HCT116 (cell line): ENCODE results near the gene TRUB1. TPM values are rescaled to one million over a fixed set of nuclear protein-coding genes. Genes with fewer than 3 reads are reported as not detected.

Experiments
- ATAC-seq: fragments of 200-7000 bp; cut with Tn5 transposase; 2 replicates; pipeline ENCODE4 v1.9.1; 2020; ENCODE audit warnings: mild to moderate bottlenecking, moderate library complexity
- BruUV-seq: library from RNA; stranded (reverse); fragments of 400-500 nt; replicated peaks from 2 replicates; lab custom pipeline; 2021; lab: Mats Ljungman, UMichigan
- CTCF ChIA-PET: fragments of 300-600 bp; sonication (Branson Sonifier 250); formaldehyde crosslinking; loops from one replicate; lab custom pipeline; 2021; ENCODE audit warnings: antibody characterized with exemption; lab: Charles Lee
- POLR2A ChIA-PET: fragments of 300-600, 350-600 bp; sonication (Branson Sonifier 250); formaldehyde crosslinking; loops from one replicate; lab custom pipeline; 2021; ENCODE audit warnings: antibody characterized with exemption; lab: Charles Lee
- RAD21 ChIA-PET, 2 experiments: fragments of 300-600 bp; sonication (Branson Sonifier 250); formaldehyde crosslinking; loops; one replicate each; lab custom pipeline; 2023; ENCODE audit warnings: low total read pairs in 2 of 2; ENCODE audit not compliant: uncharacterized antibody in 2 of 2, unreplicated experiment in 2 of 2, low non-redundant PET in 1 of 2; lab: Charles Lee
- DNase-seq: peaks from one replicate; pipeline ENCODE4 v3.0.0-alpha.2; 2010; ENCODE audit warnings: low read depth, low spot score
- H2AFZ ChIP-seq: fragments of 200-600 bp; shearing (Covaris generic), sonication (generic); 2 replicates; pipeline ENCODE4 v1.6.1; 2017; ENCODE audit warnings: low read depth, mixed run types, mixed read lengths, antibody characterized with exemption, low read length; ENCODE audit not compliant: poor library complexity, severe bottlenecking
- H3K27ac ChIP-seq: 2 replicates; pipeline ENCODE4 v1.5.1; 2012; ENCODE audit warnings: low read depth, low read length
- H3K27me3 ChIP-seq: fragments of 200-600 bp; sonication (generic); 2 replicates; pipeline ENCODE4 v1.6.1; 2016; ENCODE audit warnings: mixed run types, low read length, mixed read lengths; ENCODE audit not compliant: insufficient read depth
- H3K36me3 ChIP-seq, 2 experiments: fragments of 200-500 bp in 1 of 2; fragments of 200-600 bp in 1 of 2; sonication (Bioruptor generic) in 1 of 2; sonication (generic) in 1 of 2; 2 replicates each; pipeline versions ENCODE4 v1.5.1 to v1.6.1; 2014 to 2016; ENCODE audit warnings: low read length in 2 of 2, inconsistent platforms in 1 of 2, mixed read lengths in 1 of 2, mixed run types in 1 of 2; ENCODE audit not compliant: insufficient read depth in 2 of 2, control insufficient read depth in 1 of 2
- H3K4me1 ChIP-seq, 2 experiments: fragments of 200-600 bp in 1 of 2; sonication (generic) in 1 of 2; 2 replicates each; pipeline versions ENCODE4 v1.5.1 to v1.6.1; 2012 to 2017; ENCODE audit warnings: low read length in 2 of 2, inconsistent platforms in 1 of 2, mild to moderate bottlenecking in 1 of 2, mixed read lengths in 1 of 2, mixed run types in 1 of 2, moderate library complexity in 1 of 2; ENCODE audit not compliant: insufficient read depth in 2 of 2, control insufficient read depth in 1 of 2
- H3K4me2 ChIP-seq: fragments of 200-600 bp; sonication (generic); 2 replicates; pipeline ENCODE4 v1.6.1; 2017; ENCODE audit warnings: mixed run types, low read length, mixed read lengths
- H3K4me3 ChIP-seq, 2 experiments: fragments of 200-600 bp in 1 of 2; sonication (generic) in 1 of 2; replicated peaks in 1 of 2; 2 replicates each; pipeline ENCODE4 v1.5.1; 2011 to 2016; ENCODE audit warnings: low read length in 2 of 2, control low read depth in 1 of 2, low read depth in 1 of 2, mild to moderate bottlenecking in 1 of 2, mixed read lengths in 1 of 2, mixed run types in 1 of 2
- H3K79me2 ChIP-seq: fragments of 200-600 bp; sonication (generic); 2 replicates; pipeline ENCODE4 v1.6.1; 2017; ENCODE audit warnings: mild to moderate bottlenecking, mixed run types, low read length, moderate library complexity, mixed read lengths; ENCODE audit not compliant: insufficient read depth
- H3K9ac ChIP-seq: fragments of 200-600 bp; sonication (generic); 2 replicates; pipeline ENCODE4 v1.6.1; 2016; ENCODE audit warnings: low read length, mixed read lengths
- H3K9me2 ChIP-seq: fragments of 200-600 bp; sonication (generic), shearing (Covaris generic); 2 replicates; pipeline ENCODE4 v1.6.1; 2017; ENCODE audit warnings: mixed run types, mild to moderate bottlenecking, moderate library complexity; ENCODE audit not compliant: insufficient read depth
- H3K9me3 ChIP-seq, 2 experiments: fragments of 200-500 bp in 1 of 2; fragments of 200-600 bp in 1 of 2; sonication (Bioruptor generic) in 1 of 2; sonication (generic) in 1 of 2; 2 replicates each; pipeline ENCODE4 v1.6.1; 2014 to 2017; ENCODE audit warnings: low read length in 2 of 2, mixed read lengths in 2 of 2, inconsistent platforms in 1 of 2, low read depth in 1 of 2, mild to moderate bottlenecking in 1 of 2, mixed run types in 1 of 2, moderate library complexity in 1 of 2; ENCODE audit not compliant: control insufficient read depth in 1 of 2, insufficient read depth in 1 of 2
- H4K20me1 ChIP-seq: fragments of 200-600 bp; sonication (generic), shearing (Covaris generic); 2 replicates; pipeline ENCODE4 v1.6.1; 2017; ENCODE audit warnings: mixed run types, mild to moderate bottlenecking, moderate library complexity; ENCODE audit not compliant: insufficient read depth
- CBX3 ChIP-seq: IDR thresholded peaks from 2 replicates; pipeline ENCODE4 v1.6.1; 2012; ENCODE audit warnings: low read depth
- CEBPB ChIP-seq: IDR thresholded peaks from 2 replicates; pipeline ENCODE4 v1.6.1; 2012; ENCODE audit warnings: low read depth
- CTCF ChIP-seq, 3 experiments: fragments of 200-600 bp in 1 of 3; sonication (generic) in 1 of 3; IDR thresholded peaks in 2 of 3; conservative IDR thresholded peaks in 1 of 3; 2 replicates each; pipeline ENCODE4 v1.5.1; 2012 to 2017; ENCODE audit warnings: low read depth in 2 of 3, low read length in 2 of 3, antibody characterized with exemption in 1 of 3, borderline replicate concordance in 1 of 3, control low read depth in 1 of 3, mild to moderate bottlenecking in 1 of 3, mixed read lengths in 1 of 3, mixed run types in 1 of 3, moderate library complexity in 1 of 3; ENCODE audit not compliant: insufficient read depth in 1 of 3
- EGR1 ChIP-seq: IDR thresholded peaks from 2 replicates; pipeline ENCODE4 v1.6.1; 2012; ENCODE audit warnings: low read depth
- ELF1 ChIP-seq: IDR thresholded peaks from 2 replicates; pipeline ENCODE4 v1.6.1; 2012; ENCODE audit warnings: low read depth, borderline replicate concordance
- EZH2 ChIP-seq: fragments of 200-600 bp; sonication (generic); IDR thresholded peaks from 2 replicates; pipeline ENCODE4 v1.6.1; 2017; ENCODE audit warnings: antibody characterized with exemption, mixed run types
- EZH2phosphoT487 ChIP-seq: fragments of 200-600 bp; IDR thresholded peaks from 2 replicates; pipeline ENCODE4 v1.6.1; 2018; ENCODE audit warnings: antibody characterized with exemption, borderline replicate concordance
- FOSL1 ChIP-seq: IDR thresholded peaks from 2 replicates; pipeline ENCODE4 v1.6.1; 2012; ENCODE audit warnings: low read depth
- MAX ChIP-seq: IDR thresholded peaks from 2 replicates; pipeline ENCODE4 v1.6.1; 2012
- POLR2A ChIP-seq: IDR thresholded peaks from 2 replicates; pipeline ENCODE4 v1.7.0; 2011; ENCODE audit warnings: borderline replicate concordance; ENCODE audit not compliant: insufficient read depth, insufficient read length; ENCODE audit errors: extremely low read depth
- POLR2AphosphoS5 ChIP-seq: IDR thresholded peaks from 2 replicates; pipeline ENCODE4 v1.6.1; 2011; ENCODE audit warnings: mild to moderate bottlenecking, low read depth, low read length, moderate library complexity
- RAD21 ChIP-seq: IDR thresholded peaks from 2 replicates; pipeline ENCODE4 v1.6.1; 2012; ENCODE audit warnings: low read depth, mild to moderate bottlenecking
- REST ChIP-seq: IDR thresholded peaks from 2 replicates; pipeline ENCODE4 v1.6.1; 2012; ENCODE audit warnings: low read depth
- SIN3A ChIP-seq: IDR thresholded peaks from 2 replicates; pipeline ENCODE4 v1.6.1; 2012; ENCODE audit warnings: low read depth
- SP1 ChIP-seq: IDR thresholded peaks from 2 replicates; pipeline ENCODE4 v1.6.1; 2012; ENCODE audit warnings: low read depth
- SRF ChIP-seq: IDR thresholded peaks from 2 replicates; pipeline ENCODE4 v1.6.1; 2012; ENCODE audit warnings: low read depth
- TCF7L2 ChIP-seq: IDR thresholded peaks from 2 replicates; pipeline ENCODE4 v1.7.0; 2011; ENCODE audit warnings: borderline replicate concordance, inconsistent platforms; ENCODE audit not compliant: insufficient read depth, insufficient read length; ENCODE audit errors: extremely low read depth
- ZBTB33 ChIP-seq: IDR thresholded peaks from 2 replicates; pipeline ENCODE4 v1.6.1; 2011; ENCODE audit warnings: mild to moderate bottlenecking, low read length, moderate library complexity; ENCODE audit not compliant: insufficient replicate concordance; ENCODE audit errors: extremely low read depth
- ZFX ChIP-seq: fragments of 450-650 bp; IDR thresholded peaks from 2 replicates; pipeline ENCODE4 v1.6.1; 2017
- intact Hi-C: fragments of 100-400 bp; cut with micrococcal nuclease; formaldehyde crosslinking; loops from 2 replicates; pipeline ENCODE4 v1.10.0; 2022
- total RNA-seq: library from RNA; stranded (reverse); gene quantifications from one replicate; pipeline ENCODE4 v1.2.1, GENCODE V29; 2021; ENCODE audit not compliant: unreplicated experiment

TRUB1 gene
- total RNA-seq, 1 experiment from 2014 or later, result 44.1 TPM

GRCh38 chr10:114897593-114897992, 40.4 kb upstream of the TRUB1 start (continued):
- TF ChIP-seq CTCF (IDR thresholded peaks at IDR 0.05 in 2 of 3, conservative IDR thresholded peaks at IDR 0.05 in 1 of 3; ENCODE audit: borderline replicate concordance in 1 of 3, insufficient read depth in 1 of 3, low read depth in 2 of 3, low read length in 2 of 3), result no peak

GRCh38 chr10:114899982-114900381, 38.0 kb upstream of the TRUB1 start:
- POLR2A ChIA-PET, result no interaction called here
- CTCF ChIA-PET, result no interaction called here
- Histone ChIP-seq H3K4me3 (no peak overlapping the region), H3K9me2 (no peaks in the 10 kb centered on the region), H3K27ac (no peak overlapping the region), H3K9me3 (no peaks in the 10 kb centered on the region), H4K20me1 (no peaks in the 10 kb centered on the region), H3K4me2 (no peak overlapping the region), H3K9ac (no peak overlapping the region), H3K27me3 (no peaks in the 10 kb centered on the region), H3K4me1 (peaks cover 3 to 4% of the 10 kb centered on the region in 2 experiments; a peak in 3 of 4 replicates), H2AFZ (no peak overlapping the region), H3K79me2 (no peaks in the 10 kb centered on the region), H3K36me3 (no peaks in the 10 kb centered on the region)
- intact Hi-C loops, result no loop called here
- ATAC-seq, result no peak
- no TSS peak for BruUV-seq
- RAD21 ChIA-PET, result no interaction called here
- DNase-seq, result no peak
- TF ChIP-seq SRF, result no peak
- TF ChIP-seq TCF7L2, result no peak
- no peak for TF ChIP-seq SP1
- TF ChIP-seq FOSL1, result no peak
- no peak for TF ChIP-seq EZH2phosphoT487
- TF ChIP-seq MAX, result no peak
- TF ChIP-seq RAD21, result no peak
- TF ChIP-seq EGR1, result no peak
- TF ChIP-seq CBX3, result no peak
- no peak for TF ChIP-seq SIN3A
- TF ChIP-seq POLR2AphosphoS5, result no peak
- no peak for TF ChIP-seq ZFX
- TF ChIP-seq ZBTB33, result no peak
- no peak for TF ChIP-seq ELF1
- TF ChIP-seq CEBPB, result no peak
- TF ChIP-seq REST, result no peak
- no peak for TF ChIP-seq POLR2A
- TF ChIP-seq EZH2, result no peak
